ENCODE results near the gene MYO18A. TPM values are rescaled to one million over a fixed set of nuclear protein-coding genes. Genes with fewer than 3 reads are reported as not detected.
A peak's percentile ranks its signal among the peaks of the same experiment; 100 is the strongest.

Gene MYO18A
- total and polyA plus RNA-seq, 2 donors from 2014 or later = 25.6 to 60.7 TPM

GRCh38 chr17:29165800-29166506 lies 14.2 kb downstream of the MYO18A start:
- no peak overlapping the region for H3K9ac ChIP-seq (ENCODE audit: low read length in 3 of 3)
- H3K4me1 ChIP-seq (ENCODE audit: control insufficient read depth in 2 of 3, insufficient read depth in 2 of 3, low read depth in 1 of 3, low read length in 3 of 3) = peaks cover 0 to 30% (median 24%) of the 10 kb centered on the region in 3 donors
- peaks cover 0 to 10% (median 3%) of the 10 kb centered on the region in 3 donors for H3K36me3 ChIP-seq (ENCODE audit: control insufficient read depth in 2 of 3, insufficient read depth in 3 of 3, low read length in 3 of 3)
- no peaks in the 10 kb centered on the region for H3K27me3 ChIP-seq (ENCODE audit: control insufficient read depth, insufficient read depth, low read length)
- TF ChIP-seq CTCF (IDR thresholded peaks at IDR 0.05; ENCODE audit: borderline replicate concordance, extremely low read depth, insufficient read depth) = no peak
- intact Hi-C loops (cut with DNase I) = no loop called here
- H3K9me3 ChIP-seq (ENCODE audit: control insufficient read depth in 2 of 3, insufficient read depth in 1 of 3, low read length in 3 of 3) = no peaks in the 10 kb centered on the region
- H3K27ac ChIP-seq (ENCODE audit: low read depth in 2 of 2, low read length in 2 of 2) = no peak overlapping the region
- FAIRE-seq (no peak), DNase-seq (peak in 1 of 5 donors; percentile 61)
- no peak overlapping the region for H3K4me3 ChIP-seq (ENCODE audit: low read length in 3 of 3)

- no peak overlapping the region for H3K9ac ChIP-seq (ENCODE audit: low read length in 3 of 3)
- H3K4me1 ChIP-seq (ENCODE audit: control insufficient read depth in 2 of 3, insufficient read depth in 2 of 3, low read depth in 1 of 3, low read length in 3 of 3) = peaks cover 0 to 36% (median 24%) of the 10 kb centered on the region in 3 donors
- no peaks in the 10 kb centered on the region for H3K9me3 ChIP-seq (ENCODE audit: control insufficient read depth in 2 of 3, insufficient read depth in 1 of 3, low read length in 3 of 3)
- peaks cover 0 to 10% (median 3%) of the 10 kb centered on the region in 3 donors for H3K36me3 ChIP-seq (ENCODE audit: control insufficient read depth in 2 of 3, insufficient read depth in 3 of 3, low read length in 3 of 3)
- FAIRE-seq (no peak), DNase-seq (no peak)
- no peaks in the 10 kb centered on the region for H3K27me3 ChIP-seq (ENCODE audit: control insufficient read depth, insufficient read depth, low read length)
- TF ChIP-seq CTCF (IDR thresholded peaks at IDR 0.05; ENCODE audit: borderline replicate concordance, extremely low read depth, insufficient read depth) = no peak
- no peak overlapping the region for H3K27ac ChIP-seq (ENCODE audit: low read depth in 2 of 2, low read length in 2 of 2)
- no peak overlapping the region for H3K4me3 ChIP-seq (ENCODE audit: low read length in 3 of 3)
- intact Hi-C loops (cut with DNase I) = no loop called here
These were observed 14.9 kb downstream of the MYO18A start for GRCh38 chr17:29165261-29165660.

- DNase-seq (peak in 1 of 5 donors; percentile 12), FAIRE-seq (no peak)
- Histone ChIP-seq H3K27me3 (ENCODE audit: control insufficient read depth, insufficient read depth, low read length) (no peaks in the 10 kb centered on the region), H3K36me3 (ENCODE audit: control insufficient read depth in 2 of 3, insufficient read depth in 3 of 3, low read length in 3 of 3) (peaks cover 0 to 10% (median 3%) of the 10 kb centered on the region in 3 donors), H3K9me3 (ENCODE audit: control insufficient read depth in 2 of 3, insufficient read depth in 1 of 3, low read length in 3 of 3) (no peaks in the 10 kb centered on the region), H3K4me3 (ENCODE audit: low read length in 3 of 3) (no peak overlapping the region), H3K9ac (ENCODE audit: low read length in 3 of 3) (no peak overlapping the region), H3K4me1 (ENCODE audit: control insufficient read depth in 2 of 3, insufficient read depth in 2 of 3, low read depth in 1 of 3, low read length in 3 of 3) (peaks cover 0 to 51% (median 39%) of the 10 kb centered on the region in 3 donors), H3K27ac (ENCODE audit: low read depth in 2 of 2, low read length in 2 of 2) (no peak overlapping the region)
- no peak for TF ChIP-seq CTCF (IDR thresholded peaks at IDR 0.05; ENCODE audit: borderline replicate concordance, extremely low read depth, insufficient read depth)
- intact Hi-C loops (cut with DNase I) = no loop called here
These were observed 16.6 kb downstream of the MYO18A start for GRCh38 chr17:29163563-29163962.

All from kidney (tissue), 14 donors.